HCT116 (cell line): ENCODE results near the gene ZSWIM4. TPM values are rescaled to one million over a fixed set of nuclear protein-coding genes. Genes with fewer than 3 reads are reported as not detected.

Experiments used
- ATAC-seq: fragments of 200-7000 bp; cut with Tn5 transposase; 2 replicates; pipeline ENCODE4 v1.9.1; 2020; ENCODE audit warnings: mild to moderate bottlenecking, moderate library complexity
- BruUV-seq: library from RNA; stranded (reverse); fragments of 400-500 nt; replicated peaks from 2 replicates; lab custom pipeline; 2021; lab: Mats Ljungman, UMichigan
- CTCF ChIA-PET: fragments of 300-600 bp; sonication (Branson Sonifier 250); formaldehyde crosslinking; loops from one replicate; lab custom pipeline; 2021; ENCODE audit warnings: antibody characterized with exemption; lab: Charles Lee
- POLR2A ChIA-PET: fragments of 300-600, 350-600 bp; sonication (Branson Sonifier 250); formaldehyde crosslinking; loops from one replicate; lab custom pipeline; 2021; ENCODE audit warnings: antibody characterized with exemption; lab: Charles Lee
- RAD21 ChIA-PET, 2 experiments: fragments of 300-600 bp; sonication (Branson Sonifier 250); formaldehyde crosslinking; loops; one replicate each; lab custom pipeline; 2023; ENCODE audit warnings: low total read pairs in 2 of 2; ENCODE audit not compliant: uncharacterized antibody in 2 of 2, unreplicated experiment in 2 of 2, low non-redundant PET in 1 of 2; lab: Charles Lee
- DNase-seq: peaks from one replicate; pipeline ENCODE4 v3.0.0-alpha.2; 2010; ENCODE audit warnings: low read depth, low spot score
- H2AFZ ChIP-seq: fragments of 200-600 bp; shearing (Covaris generic), sonication (generic); 2 replicates; pipeline ENCODE4 v1.6.1; 2017; ENCODE audit warnings: low read depth, mixed run types, mixed read lengths, antibody characterized with exemption, low read length; ENCODE audit not compliant: poor library complexity, severe bottlenecking
- H3K27ac ChIP-seq: 2 replicates; pipeline ENCODE4 v1.5.1; 2012; ENCODE audit warnings: low read depth, low read length
- H3K27me3 ChIP-seq: fragments of 200-600 bp; sonication (generic); 2 replicates; pipeline ENCODE4 v1.6.1; 2016; ENCODE audit warnings: mixed run types, low read length, mixed read lengths; ENCODE audit not compliant: insufficient read depth
- H3K36me3 ChIP-seq, 2 experiments: fragments of 200-500 bp in 1 of 2; fragments of 200-600 bp in 1 of 2; sonication (Bioruptor generic) in 1 of 2; sonication (generic) in 1 of 2; 2 replicates each; pipeline versions ENCODE4 v1.5.1 to v1.6.1; 2014 to 2016; ENCODE audit warnings: low read length in 2 of 2, inconsistent platforms in 1 of 2, mixed read lengths in 1 of 2, mixed run types in 1 of 2; ENCODE audit not compliant: insufficient read depth in 2 of 2, control insufficient read depth in 1 of 2
- H3K4me1 ChIP-seq, 2 experiments: fragments of 200-600 bp in 1 of 2; sonication (generic) in 1 of 2; 2 replicates each; pipeline versions ENCODE4 v1.5.1 to v1.6.1; 2012 to 2017; ENCODE audit warnings: low read length in 2 of 2, inconsistent platforms in 1 of 2, mild to moderate bottlenecking in 1 of 2, mixed read lengths in 1 of 2, mixed run types in 1 of 2, moderate library complexity in 1 of 2; ENCODE audit not compliant: insufficient read depth in 2 of 2, control insufficient read depth in 1 of 2
- H3K4me2 ChIP-seq: fragments of 200-600 bp; sonication (generic); 2 replicates; pipeline ENCODE4 v1.6.1; 2017; ENCODE audit warnings: mixed run types, low read length, mixed read lengths
- H3K4me3 ChIP-seq, 2 experiments: fragments of 200-600 bp in 1 of 2; sonication (generic) in 1 of 2; replicated peaks in 1 of 2; 2 replicates each; pipeline ENCODE4 v1.5.1; 2011 to 2016; ENCODE audit warnings: low read length in 2 of 2, control low read depth in 1 of 2, low read depth in 1 of 2, mild to moderate bottlenecking in 1 of 2, mixed read lengths in 1 of 2, mixed run types in 1 of 2
- H3K79me2 ChIP-seq: fragments of 200-600 bp; sonication (generic); 2 replicates; pipeline ENCODE4 v1.6.1; 2017; ENCODE audit warnings: mild to moderate bottlenecking, mixed run types, low read length, moderate library complexity, mixed read lengths; ENCODE audit not compliant: insufficient read depth
- H3K9ac ChIP-seq: fragments of 200-600 bp; sonication (generic); 2 replicates; pipeline ENCODE4 v1.6.1; 2016; ENCODE audit warnings: low read length, mixed read lengths
- H3K9me2 ChIP-seq: fragments of 200-600 bp; sonication (generic), shearing (Covaris generic); 2 replicates; pipeline ENCODE4 v1.6.1; 2017; ENCODE audit warnings: mixed run types, mild to moderate bottlenecking, moderate library complexity; ENCODE audit not compliant: insufficient read depth
- H3K9me3 ChIP-seq, 2 experiments: fragments of 200-500 bp in 1 of 2; fragments of 200-600 bp in 1 of 2; sonication (Bioruptor generic) in 1 of 2; sonication (generic) in 1 of 2; 2 replicates each; pipeline ENCODE4 v1.6.1; 2014 to 2017; ENCODE audit warnings: low read length in 2 of 2, mixed read lengths in 2 of 2, inconsistent platforms in 1 of 2, low read depth in 1 of 2, mild to moderate bottlenecking in 1 of 2, mixed run types in 1 of 2, moderate library complexity in 1 of 2; ENCODE audit not compliant: control insufficient read depth in 1 of 2, insufficient read depth in 1 of 2
- H4K20me1 ChIP-seq: fragments of 200-600 bp; sonication (generic), shearing (Covaris generic); 2 replicates; pipeline ENCODE4 v1.6.1; 2017; ENCODE audit warnings: mixed run types, mild to moderate bottlenecking, moderate library complexity; ENCODE audit not compliant: insufficient read depth
- ELF1 ChIP-seq: IDR thresholded peaks from 2 replicates; pipeline ENCODE4 v1.6.1; 2012; ENCODE audit warnings: low read depth, borderline replicate concordance
- JUND ChIP-seq: IDR thresholded peaks from 2 replicates; pipeline ENCODE4 v1.6.1; 2012
- POLR2A ChIP-seq: IDR thresholded peaks from 2 replicates; pipeline ENCODE4 v1.7.0; 2011; ENCODE audit warnings: borderline replicate concordance; ENCODE audit not compliant: insufficient read depth, insufficient read length; ENCODE audit errors: extremely low read depth
- POLR2AphosphoS5 ChIP-seq: IDR thresholded peaks from 2 replicates; pipeline ENCODE4 v1.6.1; 2011; ENCODE audit warnings: mild to moderate bottlenecking, low read depth, low read length, moderate library complexity
- RAD21 ChIP-seq: IDR thresholded peaks from 2 replicates; pipeline ENCODE4 v1.6.1; 2012; ENCODE audit warnings: low read depth, mild to moderate bottlenecking
- SP1 ChIP-seq: IDR thresholded peaks from 2 replicates; pipeline ENCODE4 v1.6.1; 2012; ENCODE audit warnings: low read depth
- SRF ChIP-seq: IDR thresholded peaks from 2 replicates; pipeline ENCODE4 v1.6.1; 2012; ENCODE audit warnings: low read depth
- intact Hi-C: fragments of 100-400 bp; cut with micrococcal nuclease; formaldehyde crosslinking; loops from 2 replicates; pipeline ENCODE4 v1.10.0; 2022
- total RNA-seq: library from RNA; stranded (reverse); gene quantifications from one replicate; pipeline ENCODE4 v1.2.1, GENCODE V29; 2021; ENCODE audit not compliant: unreplicated experiment
- TF ChIP-seq, protein P1 (sequence below): IDR thresholded peaks from 2 replicates; pipeline ENCODE4 v1.6.1; 2012
- TF ChIP-seq, protein P2 (sequence below): IDR thresholded peaks from 2 replicates; pipeline ENCODE4 v1.6.1; 2012
- TF ChIP-seq, protein P3 (sequence below): IDR thresholded peaks from 2 replicates; pipeline ENCODE4 v1.6.1; 2012; ENCODE audit warnings: low read depth
- TF ChIP-seq, protein P4 (sequence below), 3 experiments: fragments of 200-600 bp in 1 of 3; sonication (generic) in 1 of 3; IDR thresholded peaks in 2 of 3; conservative IDR thresholded peaks in 1 of 3; 2 replicates each; pipeline ENCODE4 v1.5.1; 2012 to 2017; ENCODE audit warnings: low read depth in 2 of 3, low read length in 2 of 3, antibody characterized with exemption in 1 of 3, borderline replicate concordance in 1 of 3, control low read depth in 1 of 3, mild to moderate bottlenecking in 1 of 3, mixed read lengths in 1 of 3, mixed run types in 1 of 3, moderate library complexity in 1 of 3; ENCODE audit not compliant: insufficient read depth in 1 of 3

Gene ZSWIM4
- total RNA-seq, 1 experiment from 2014 or later: 9.8 TPM

DNA sequence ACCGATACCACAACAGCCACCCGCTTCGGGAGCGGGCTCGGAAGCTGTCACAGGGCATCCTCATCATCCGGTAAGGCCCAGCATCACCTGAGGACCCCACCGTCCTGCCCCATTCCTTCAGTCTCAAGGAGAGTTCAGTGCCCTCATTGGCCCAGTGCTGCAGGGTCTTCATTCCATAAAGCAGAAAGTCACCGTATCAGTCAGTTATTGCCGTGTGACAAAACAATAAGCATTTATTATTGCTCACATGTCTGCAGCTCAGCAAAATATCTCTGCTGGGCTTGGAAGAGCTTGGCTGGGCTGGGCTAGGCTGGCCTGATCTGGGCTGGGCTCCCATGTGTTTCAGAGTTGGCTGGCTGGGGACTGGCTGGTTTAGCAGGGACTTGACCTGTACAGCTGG, 39.0 kb upstream of the ZSWIM4 start:
- POLR2A ChIA-PET: interaction anchor here (1.0 kb wide), 1 partner anchor 24 kb away, joined by 4 read pairs; no protein-coding TSS in a partner anchor

More for the DNA sequence above, 39.0 kb upstream of the ZSWIM4 start:
- peaks cover 26 to 32% of the 10 kb centered on the region in 2 experiments; a peak in 3 of 4 replicates for H3K36me3 ChIP-seq
- H3K9me2 ChIP-seq: no peaks in the 10 kb centered on the region
- H3K9ac ChIP-seq: no peak overlapping the region
- no peak overlapping the region for H2AFZ ChIP-seq
- ChIA-PET RAD21 (no interaction called here), CTCF (no interaction called here)
- no peak overlapping the region for H3K27ac ChIP-seq
- H4K20me1 ChIP-seq: no peaks in the 10 kb centered on the region
- no peaks in the 10 kb centered on the region for H3K79me2 ChIP-seq
- H3K4me2 ChIP-seq: no peak overlapping the region
- no peaks in the 10 kb centered on the region for H3K9me3 ChIP-seq
- TF ChIP-seq, protein P1, sequence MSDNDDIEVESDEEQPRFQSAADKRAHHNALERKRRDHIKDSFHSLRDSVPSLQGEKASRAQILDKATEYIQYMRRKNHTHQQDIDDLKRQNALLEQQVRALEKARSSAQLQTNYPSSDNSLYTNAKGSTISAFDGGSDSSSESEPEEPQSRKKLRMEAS: no peak
- no peak for TF ChIP-seq SRF
- TF ChIP-seq ELF1: no peak
- TF ChIP-seq POLR2A: no peak
- TF ChIP-seq, protein P2, sequence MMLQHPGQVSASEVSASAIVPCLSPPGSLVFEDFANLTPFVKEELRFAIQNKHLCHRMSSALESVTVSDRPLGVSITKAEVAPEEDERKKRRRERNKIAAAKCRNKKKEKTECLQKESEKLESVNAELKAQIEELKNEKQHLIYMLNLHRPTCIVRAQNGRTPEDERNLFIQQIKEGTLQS: no peak
- TF ChIP-seq, protein P3, sequence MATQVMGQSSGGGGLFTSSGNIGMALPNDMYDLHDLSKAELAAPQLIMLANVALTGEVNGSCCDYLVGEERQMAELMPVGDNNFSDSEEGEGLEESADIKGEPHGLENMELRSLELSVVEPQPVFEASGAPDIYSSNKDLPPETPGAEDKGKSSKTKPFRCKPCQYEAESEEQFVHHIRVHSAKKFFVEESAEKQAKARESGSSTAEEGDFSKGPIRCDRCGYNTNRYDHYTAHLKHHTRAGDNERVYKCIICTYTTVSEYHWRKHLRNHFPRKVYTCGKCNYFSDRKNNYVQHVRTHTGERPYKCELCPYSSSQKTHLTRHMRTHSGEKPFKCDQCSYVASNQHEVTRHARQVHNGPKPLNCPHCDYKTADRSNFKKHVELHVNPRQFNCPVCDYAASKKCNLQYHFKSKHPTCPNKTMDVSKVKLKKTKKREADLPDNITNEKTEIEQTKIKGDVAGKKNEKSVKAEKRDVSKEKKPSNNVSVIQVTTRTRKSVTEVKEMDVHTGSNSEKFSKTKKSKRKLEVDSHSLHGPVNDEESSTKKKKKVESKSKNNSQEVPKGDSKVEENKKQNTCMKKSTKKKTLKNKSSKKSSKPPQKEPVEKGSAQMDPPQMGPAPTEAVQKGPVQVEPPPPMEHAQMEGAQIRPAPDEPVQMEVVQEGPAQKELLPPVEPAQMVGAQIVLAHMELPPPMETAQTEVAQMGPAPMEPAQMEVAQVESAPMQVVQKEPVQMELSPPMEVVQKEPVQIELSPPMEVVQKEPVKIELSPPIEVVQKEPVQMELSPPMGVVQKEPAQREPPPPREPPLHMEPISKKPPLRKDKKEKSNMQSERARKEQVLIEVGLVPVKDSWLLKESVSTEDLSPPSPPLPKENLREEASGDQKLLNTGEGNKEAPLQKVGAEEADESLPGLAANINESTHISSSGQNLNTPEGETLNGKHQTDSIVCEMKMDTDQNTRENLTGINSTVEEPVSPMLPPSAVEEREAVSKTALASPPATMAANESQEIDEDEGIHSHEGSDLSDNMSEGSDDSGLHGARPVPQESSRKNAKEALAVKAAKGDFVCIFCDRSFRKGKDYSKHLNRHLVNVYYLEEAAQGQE: no peak
- TF ChIP-seq POLR2AphosphoS5: no peak
- no peak for TF ChIP-seq SP1
- TF ChIP-seq RAD21: no peak
- no peak for TF ChIP-seq JUND
- TF ChIP-seq, protein P4, sequence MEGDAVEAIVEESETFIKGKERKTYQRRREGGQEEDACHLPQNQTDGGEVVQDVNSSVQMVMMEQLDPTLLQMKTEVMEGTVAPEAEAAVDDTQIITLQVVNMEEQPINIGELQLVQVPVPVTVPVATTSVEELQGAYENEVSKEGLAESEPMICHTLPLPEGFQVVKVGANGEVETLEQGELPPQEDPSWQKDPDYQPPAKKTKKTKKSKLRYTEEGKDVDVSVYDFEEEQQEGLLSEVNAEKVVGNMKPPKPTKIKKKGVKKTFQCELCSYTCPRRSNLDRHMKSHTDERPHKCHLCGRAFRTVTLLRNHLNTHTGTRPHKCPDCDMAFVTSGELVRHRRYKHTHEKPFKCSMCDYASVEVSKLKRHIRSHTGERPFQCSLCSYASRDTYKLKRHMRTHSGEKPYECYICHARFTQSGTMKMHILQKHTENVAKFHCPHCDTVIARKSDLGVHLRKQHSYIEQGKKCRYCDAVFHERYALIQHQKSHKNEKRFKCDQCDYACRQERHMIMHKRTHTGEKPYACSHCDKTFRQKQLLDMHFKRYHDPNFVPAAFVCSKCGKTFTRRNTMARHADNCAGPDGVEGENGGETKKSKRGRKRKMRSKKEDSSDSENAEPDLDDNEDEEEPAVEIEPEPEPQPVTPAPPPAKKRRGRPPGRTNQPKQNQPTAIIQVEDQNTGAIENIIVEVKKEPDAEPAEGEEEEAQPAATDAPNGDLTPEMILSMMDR (IDR thresholded peaks at IDR 0.05 in 2 of 3, conservative IDR thresholded peaks at IDR 0.05 in 1 of 3; ENCODE audit: borderline replicate concordance in 1 of 3, insufficient read depth in 1 of 3, low read depth in 2 of 3, low read length in 2 of 3): no peak
- DNase-seq (no peak), ATAC-seq (no peak)
- H3K4me1 ChIP-seq: no peaks in the 10 kb centered on the region
- BruUV-seq: no TSS peak
- intact Hi-C loops: no loop called here
- no peaks in the 10 kb centered on the region for H3K27me3 ChIP-seq
- no peak overlapping the region for H3K4me3 ChIP-seq
